K562 (cell line): ENCODE data around the gene C6orf15. TPM values are rescaled to one million over a fixed set of nuclear protein-coding genes. Genes with fewer than 3 reads are reported as not detected.

Experiments used
- ATAC-seq: fragments of 200-7000 bp; cut with Tn5 transposase; 3 replicates; pipeline ENCODE4 v1.9.1; 2020; ENCODE audit warnings: moderate library complexity
- BruUV-seq: library from RNA; stranded (reverse); fragments of 400-500 nt; replicated peaks from 2 replicates; lab custom pipeline; 2021; lab: Mats Ljungman, UMichigan
- CTCF ChIA-PET: fragments of 300-600 bp; formaldehyde crosslinking; extraction: SDS; loops from one replicate; lab custom pipeline; 2021; ENCODE audit warnings: low intra/inter-chr PET ratio; lab: Yijun Ruan, JAX
- POLR2A ChIA-PET: fragments of 300-600, 350-650 bp; sonication (Branson Sonifier 250); formaldehyde crosslinking; extraction: SDS; loops from one replicate; lab custom pipeline; 2021; ENCODE audit warnings: antibody characterized with exemption, inconsistent platforms; lab: Yijun Ruan, JAX
- DNase-seq, 4 experiments: peaks; one replicate each; pipeline versions ENCODE4 v3.0.0 to v3.0.0-alpha.2; 2011 to 2018; ENCODE audit warnings: low spot score in 3 of 4, mixed read lengths in 3 of 4; ENCODE audit errors: extremely low read depth in 1 of 4
- FAIRE-seq: peaks from 2 replicates; lab custom pipeline; 2011; peaks lifted over from hg19 to GRCh38; lab: Jason Lieb, UNC
- H2AFZ ChIP-seq: 2 replicates; pipeline ENCODE4 v1.6.0; 2011; ENCODE audit warnings: low read depth, low read length, control low read depth, inconsistent platforms
- H3K27ac ChIP-seq: fragments of 200-600 bp; 3 replicates; pipeline ENCODE4 v1.8.0; 2011; ENCODE audit warnings: low read depth, mild to moderate bottlenecking, control low read depth, inconsistent platforms, low read length, moderate library complexity, mixed read lengths; ENCODE audit errors: extremely low read depth
- H3K27me3 ChIP-seq, 2 experiments: fragments of 300-600 bp in 1 of 2; 2 replicates in 1 of 2; 3 replicates in 1 of 2; pipeline versions ENCODE4 v1.6.0 to v1.8.0; 2011; ENCODE audit warnings: inconsistent platforms in 2 of 2, low read length in 2 of 2, mild to moderate bottlenecking in 1 of 2, mixed read lengths in 1 of 2, moderate library complexity in 1 of 2; ENCODE audit not compliant: control insufficient read depth in 2 of 2, insufficient read depth in 2 of 2
- H3K36me3 ChIP-seq: fragments of 300-600 bp; 3 replicates; pipeline ENCODE4 v1.8.0; 2011; ENCODE audit warnings: mild to moderate bottlenecking, low read length, inconsistent platforms; ENCODE audit not compliant: control insufficient read depth, insufficient read depth
- H3K4me1 ChIP-seq, 2 experiments: fragments of 200-600 bp in 1 of 2; replicated peaks in 1 of 2; 2 replicates in 1 of 2; 3 replicates in 1 of 2; pipeline versions ENCODE4 v1.5.1 to v1.8.0; 2011; ENCODE audit warnings: inconsistent platforms in 2 of 2, low read length in 2 of 2, mild to moderate bottlenecking in 1 of 2, mixed read lengths in 1 of 2, moderate library complexity in 1 of 2; ENCODE audit not compliant: control insufficient read depth in 2 of 2, insufficient read depth in 2 of 2
- H3K4me2 ChIP-seq: 2 replicates; pipeline ENCODE4 v1.6.1; 2011; ENCODE audit warnings: low read length, control low read depth, inconsistent platforms, mixed read lengths; ENCODE audit not compliant: insufficient read depth
- H3K4me3 ChIP-seq: fragments of 200-600 bp; sonication (generic), shearing (Covaris generic); 2 replicates; pipeline ENCODE4 v1.5.1; 2016; ENCODE audit warnings: control low read depth, inconsistent platforms
- H3K79me2 ChIP-seq: fragments of 200-600 bp; 3 replicates; pipeline ENCODE4 v1.8.0; 2011; ENCODE audit warnings: low read length, inconsistent platforms; ENCODE audit not compliant: control insufficient read depth, insufficient read depth
- H3K9ac ChIP-seq, 2 experiments: 2 replicates each; pipeline versions ENCODE4 v1.6.0 to v1.6.1; 2011; ENCODE audit warnings: low read depth in 2 of 2, low read length in 2 of 2, control low read depth in 1 of 2, inconsistent platforms in 1 of 2, mild to moderate bottlenecking in 1 of 2, mixed read lengths in 1 of 2; ENCODE audit not compliant: insufficient read depth in 1 of 2
- H3K9me1 ChIP-seq: one replicate; pipeline ENCODE4 v1.6.0; 2011; ENCODE audit warnings: inconsistent platforms, mild to moderate bottlenecking, low read length, moderate library complexity; ENCODE audit not compliant: control insufficient read depth, insufficient read depth
- H3K9me3 ChIP-seq: replicated peaks from 2 replicates; pipeline ENCODE4 v1.5.1; 2011; ENCODE audit warnings: low read depth, low read length, inconsistent platforms; ENCODE audit not compliant: control insufficient read depth, insufficient read depth
- H4K20me1 ChIP-seq: replicated peaks from 2 replicates; pipeline ENCODE4 v1.6.1; 2011; ENCODE audit warnings: low read length, inconsistent platforms, mixed read lengths; ENCODE audit not compliant: control insufficient read depth, insufficient read depth
- CTCF ChIP-seq, 3 experiments: IDR thresholded peaks in 2 of 3; conservative IDR thresholded peaks in 1 of 3; 2 replicates each; pipeline ENCODE4 v1.5.1; 2011 to 2012; ENCODE audit warnings: low read length in 3 of 3, mild to moderate bottlenecking in 3 of 3, control low read depth in 2 of 3, improper control_type of control experiment in 1 of 3, inconsistent platforms in 1 of 3, low read depth in 1 of 3, mixed read lengths in 1 of 3, moderate library complexity in 1 of 3; ENCODE audit not compliant: insufficient read depth in 2 of 3
- ELF2 ChIP-seq: fragments of 250-450 bp; sonication (Bioruptor Pico); IDR thresholded peaks from 2 replicates; pipeline ENCODE4 v1.5.0; 2021; ENCODE audit warnings: mild to moderate bottlenecking
- FOXJ3 ChIP-seq: sonication (generic); formaldehyde crosslinking; IDR thresholded peaks from 2 replicates; pipeline ENCODE4 v1.4.0; 2020; ENCODE audit warnings: mild to moderate bottlenecking, missing genetic modification reagents
- KLF16 ChIP-seq: IDR thresholded peaks from 2 replicates; pipeline ENCODE4 v1.6.1; 2016; ENCODE audit warnings: antibody characterized with exemption
- RAD21 ChIP-seq, 2 experiments: fragments of 250-450 bp in 1 of 2; fragments of 450-650 bp in 1 of 2; sonication (Bioruptor Pico) in 1 of 2; formaldehyde crosslinking in 1 of 2; IDR thresholded peaks in 1 of 2; conservative IDR thresholded peaks in 1 of 2; 2 replicates each; pipeline versions ENCODE4 v1.4.0 to v1.8.0; 2020 to 2022; ENCODE audit warnings: mild to moderate bottlenecking in 2 of 2, moderate library complexity in 1 of 2
- REST ChIP-seq, 2 experiments: fragments of 450-650 bp; formaldehyde crosslinking in 1 of 2; IDR thresholded peaks; 2 replicates each; pipeline versions ENCODE4 v1.4.0 to v1.6.1; 2014 to 2020; ENCODE audit warnings: mild to moderate bottlenecking in 2 of 2, borderline replicate concordance in 1 of 2, low read depth in 1 of 2
- SMC3 ChIP-seq: conservative IDR thresholded peaks from 2 replicates; pipeline ENCODE4 v1.6.1; 2011; ENCODE audit warnings: low read depth, low read length, improper control_type of control experiment; ENCODE audit not compliant: insufficient read depth
- ZNF668 ChIP-seq: fragments of 250-450 bp; sonication (Bioruptor Pico); IDR thresholded peaks from 2 replicates; pipeline ENCODE4 v1.8.0; 2022; ENCODE audit warnings: mild to moderate bottlenecking, inconsistent platforms
- WGBS: fragments of 100-300 bp; shearing (Covaris generic); methylation state at CpG from one replicate; pipeline ENCODE4 v1.1.6; 2016; ENCODE audit warnings: low coverage, mixed read lengths; ENCODE audit not compliant: insufficient coverage; ENCODE audit errors: missing lambda C conversion rate; 5-methylcytosine and 5-hydroxymethylcytosine counted together
- in situ Hi-C: fragments of 300-500 bp; cut with MboI; formaldehyde crosslinking; loops from 4 replicates; pipeline ENCODE4 v1.15.0; 2018; ENCODE audit warnings: inconsistent platforms, mixed read lengths
- intact Hi-C: fragments of 100-400 bp; cut with micrococcal nuclease; formaldehyde crosslinking; loops from 2 replicates; pipeline ENCODE4 v1.14.2; 2022
- polyA plus RNA-seq, 8 experiments: library from polyadenylated mRNA; depleted of rRNA in 4 of 8; stranded (reverse) in 5 of 8; unstranded in 3 of 8; fragments of >200 nt; fragmentation: Nextera tagmentation in 2 of 8; fragmentation: Illumina TruSeq in 1 of 8; extraction: Ambion mirVana in 2 of 8; extraction: Trizol in 1 of 8; gene quantifications; 2 replicates each; pipeline versions ENCODE4 v1.2.1 to v1.2.3, GENCODE V29; 2011 to 2014; ENCODE audit warnings: inconsistent platforms in 1 of 8, missing spikeins in 1 of 8
- total RNA-seq, 7 experiments: library from RNA; depleted of rRNA in 6 of 7; stranded (reverse); fragments of >200 nt in 6 of 7; fragmentation: Illumina TruSeq in 2 of 7; extraction: Trizol in 2 of 7; gene quantifications; 2 replicates each; pipeline versions ENCODE4 v1.2.1 to v1.2.3, GENCODE V29; 2011 to 2021; ENCODE audit warnings: low replicate concordance in 1 of 7
- TF ChIP-seq, protein P1 (sequence below): sonication (generic); formaldehyde crosslinking; IDR thresholded peaks from 2 replicates; pipeline ENCODE4 v1.8.0; 2022; ENCODE audit warnings: missing genetic modification reagents, mild to moderate bottlenecking, moderate library complexity, borderline replicate concordance

C6orf15 gene
- total and polyA plus RNA-seq, 9 of the 15 experiments (the other 6 are each of a cell fraction or from before 2014, with no cell fraction given), result not detected

GRCh38 chr6:31128093-31128676, 15.8 kb upstream of the C6orf15 start:
- Histone ChIP-seq H3K27me3 (peaks cover 25 to 65% of the 10 kb centered on the region in 2 experiments; a peak in 4 of 5 replicates), H3K9me3 (no peaks in the 10 kb centered on the region), H4K20me1 (peaks cover 11% of the 10 kb centered on the region; the same call in 1 of the 2 replicates), H3K9ac (no peak overlapping the region), H3K79me2 (no peaks in the 10 kb centered on the region), H2AFZ (no peak overlapping the region), H3K4me3 (no peak overlapping the region), H3K27ac (no peak overlapping the region), H3K36me3 (no peaks in the 10 kb centered on the region), H3K4me2 (no peak overlapping the region), H3K9me1 (no peaks in the 10 kb centered on the region), H3K4me1 (peaks cover 6 to 9% of the 10 kb centered on the region in 2 experiments; a peak in 4 of 5 replicates)
- POLR2A ChIA-PET, result interaction anchor here (0.6 to 1.0 kb wide), 2 partner anchors 20 to 68 kb away, joined by 4 to 5 read pairs; no protein-coding TSS in a partner anchor
- peak; percentile 94 for FAIRE-seq
- intact Hi-C loops, result loop anchor here (2.0 kb wide), 1 partner anchor 65 kb away; no protein-coding TSS in a partner anchor
- ATAC-seq, result peak; percentile 82
- CTCF ChIA-PET, result interaction anchor here (0.7 to 1.9 kb wide), 7 partner anchors 9 to 300 kb away, joined by 3 to 10 read pairs (median 4); partner anchors contain the start of gene VARS2
- in situ Hi-C loops, result no loop called here
- peak; percentile 76 to 85 (median 82) for DNase-seq
- no TSS peak for BruUV-seq
- 2% methylated on average over 8 of the region's 8 CpGs for WGBS
- TF ChIP-seq ELF2 (no peak), CTCF (IDR thresholded peaks at IDR 0.05 in 2 of 3, conservative IDR thresholded peaks at IDR 0.05 in 1 of 3; ENCODE audit: insufficient read depth in 2 of 3, low read depth in 1 of 3, low read length in 3 of 3) (peak; percentile 80 to 90 (median 89)), REST (IDR thresholded peaks at IDR 0.05; ENCODE audit: borderline replicate concordance) (peak; percentile 34; the same call in 1 of the 2 replicates), REST (CRISPR knock-in tag; IDR thresholded peaks at IDR 0.05; ENCODE audit: low read depth) (no peak), RAD21 (CRISPR knock-in tag; conservative IDR thresholded peaks at IDR 0.05 in 1 of 2, IDR thresholded peaks at IDR 0.05 in 1 of 2) (peak; percentile 23 to 56; a peak in 3 of 4 replicates), SMC3 (peak; percentile 63), ZNF668 (CRISPR knock-in tag) (no peak), KLF16 (peak; percentile 38; the same call in 1 of the 2 replicates), FOXJ3 (no peak)
- TF ChIP-seq, protein P1, sequence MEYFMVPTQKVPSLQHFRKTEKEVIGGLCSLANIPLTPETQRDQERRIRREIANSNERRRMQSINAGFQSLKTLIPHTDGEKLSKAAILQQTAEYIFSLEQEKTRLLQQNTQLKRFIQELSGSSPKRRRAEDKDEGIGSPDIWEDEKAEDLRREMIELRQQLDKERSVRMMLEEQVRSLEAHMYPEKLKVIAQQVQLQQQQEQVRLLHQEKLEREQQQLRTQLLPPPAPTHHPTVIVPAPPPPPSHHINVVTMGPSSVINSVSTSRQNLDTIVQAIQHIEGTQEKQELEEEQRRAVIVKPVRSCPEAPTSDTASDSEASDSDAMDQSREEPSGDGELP (CRISPR knock-in tag), result peak; percentile 41; the same call in 1 of the 2 replicates
